ENCODE results near the gene GPR158. TPM values are rescaled to one million over a fixed set of nuclear protein-coding genes. Genes with fewer than 3 reads are reported as not detected.

GPR158 gene
- total RNA-seq (under 1 TPM; 0.06 to 0.37 (median 0.24) TPM), polyA plus RNA-seq (1 to 10 TPM in 1 of 2 donors, under 1 TPM in 1; 0.11 to 1.2 TPM)

DNA sequence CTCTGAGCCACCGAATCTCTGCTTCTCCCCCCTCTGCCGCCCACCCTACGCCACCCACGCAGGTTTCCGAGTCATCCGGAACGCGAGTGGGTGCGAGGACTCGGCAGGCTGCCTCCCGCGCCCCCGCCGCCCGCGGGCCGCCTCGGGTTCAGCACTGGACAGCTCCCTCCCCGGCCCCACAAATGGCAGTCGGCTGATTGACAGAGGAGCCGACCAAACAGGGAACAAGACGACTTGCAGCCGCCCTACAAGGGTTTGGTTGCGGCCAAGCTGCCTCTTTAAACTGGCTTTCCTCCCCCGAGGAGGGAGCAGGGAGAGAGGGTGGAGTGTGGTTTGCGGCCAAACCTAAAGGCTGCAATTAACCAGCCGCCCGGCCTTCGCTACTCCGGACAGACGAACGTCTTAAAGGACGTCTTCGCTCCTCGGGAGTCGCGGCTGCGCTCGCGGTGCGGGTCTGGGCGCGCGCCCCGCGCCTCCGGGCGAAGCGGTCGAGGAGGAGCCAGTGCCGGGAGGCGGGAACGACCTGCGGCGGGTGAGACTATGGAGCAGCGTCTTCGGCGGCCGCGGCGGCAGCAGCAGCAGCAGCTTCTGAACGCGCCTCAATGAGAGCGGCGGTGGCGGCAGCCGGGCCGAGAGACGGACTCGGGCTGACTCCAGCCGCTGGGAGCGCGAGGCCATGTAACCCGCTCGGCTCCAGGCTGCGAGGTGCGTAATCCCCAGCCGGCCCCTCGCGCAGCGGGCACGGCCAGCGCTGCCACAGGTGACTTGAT lies at the start of gene GPR158:
Gene GPR158 (plus strand): TSS at position 541 of the 770 bp plus-strand sequence. CDS start 420 bp downstream, outside the sequence.
- Histone ChIP-seq H3K36me3 (no peaks in the 10 kb centered on the region), H3K4me3 (peak within 1 kb of the TSS; percentile 44 to 71 (median 50)), H3K4me1 (peaks cover 0 to 12% (median 9%) of the 10 kb centered on the region in 3 donors), H3K9me3 (no peaks in the 10 kb centered on the region), H3K27me3 (peaks cover 0 to 42% (median 13%) of the 10 kb centered on the region in 4 donors), H3K27ac (no peak within 1 kb of the TSS)
- TF ChIP-seq, protein P1, sequence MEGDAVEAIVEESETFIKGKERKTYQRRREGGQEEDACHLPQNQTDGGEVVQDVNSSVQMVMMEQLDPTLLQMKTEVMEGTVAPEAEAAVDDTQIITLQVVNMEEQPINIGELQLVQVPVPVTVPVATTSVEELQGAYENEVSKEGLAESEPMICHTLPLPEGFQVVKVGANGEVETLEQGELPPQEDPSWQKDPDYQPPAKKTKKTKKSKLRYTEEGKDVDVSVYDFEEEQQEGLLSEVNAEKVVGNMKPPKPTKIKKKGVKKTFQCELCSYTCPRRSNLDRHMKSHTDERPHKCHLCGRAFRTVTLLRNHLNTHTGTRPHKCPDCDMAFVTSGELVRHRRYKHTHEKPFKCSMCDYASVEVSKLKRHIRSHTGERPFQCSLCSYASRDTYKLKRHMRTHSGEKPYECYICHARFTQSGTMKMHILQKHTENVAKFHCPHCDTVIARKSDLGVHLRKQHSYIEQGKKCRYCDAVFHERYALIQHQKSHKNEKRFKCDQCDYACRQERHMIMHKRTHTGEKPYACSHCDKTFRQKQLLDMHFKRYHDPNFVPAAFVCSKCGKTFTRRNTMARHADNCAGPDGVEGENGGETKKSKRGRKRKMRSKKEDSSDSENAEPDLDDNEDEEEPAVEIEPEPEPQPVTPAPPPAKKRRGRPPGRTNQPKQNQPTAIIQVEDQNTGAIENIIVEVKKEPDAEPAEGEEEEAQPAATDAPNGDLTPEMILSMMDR (IDR thresholded peaks at IDR 0.05): no peak
- ATAC-seq (peak; percentile 96 to 97 (median 96)), FAIRE-seq (no peak), DNase-seq (peak; percentile 88 to 95 (median 93))
- WGBS, 2 donors: 1 to 2% methylated on average over 73 to 83 of the region's 83 CpGs
- intact Hi-C loops (cut with DNase I): no loop called here

DNA sequence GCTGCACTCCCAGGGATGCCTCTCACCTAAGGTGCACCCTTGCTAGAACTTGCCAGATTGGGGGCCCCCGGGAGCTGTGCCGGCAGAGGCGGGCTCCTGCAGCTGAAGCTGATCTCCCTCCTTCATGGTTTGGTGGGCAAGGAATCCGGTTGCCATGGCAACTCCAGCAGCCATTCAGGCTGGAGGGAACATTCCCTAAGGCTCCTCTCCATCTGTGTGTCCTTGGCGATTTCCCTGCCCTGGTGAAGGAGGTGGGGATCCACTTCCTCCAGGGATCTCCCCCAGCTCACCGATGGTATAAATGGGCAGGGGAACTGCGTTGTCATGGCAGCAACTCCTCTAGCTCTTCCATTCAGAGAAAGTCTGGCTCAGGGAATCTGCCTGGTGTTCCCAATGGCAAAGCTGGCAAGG lies 49.6 kb upstream of the GPR158 start:
- TF ChIP-seq, protein P1 (IDR thresholded peaks at IDR 0.05): no peak
- WGBS, 2 donors: 32 to 47% methylated on average over 7 of the region's 7 CpGs
- no peak for ATAC-seq
- Histone ChIP-seq H3K36me3 (no peaks in the 10 kb centered on the region), H3K4me1 (no peaks in the 10 kb centered on the region), H3K27me3 (no peaks in the 10 kb centered on the region), H3K4me3 (no peak overlapping the region), H3K9me3 (no peaks in the 10 kb centered on the region), H3K27ac (no peak overlapping the region)
- DNase-seq: no peak
- intact Hi-C loops (cut with DNase I): no loop called here
- FAIRE-seq: no peak

DNA sequence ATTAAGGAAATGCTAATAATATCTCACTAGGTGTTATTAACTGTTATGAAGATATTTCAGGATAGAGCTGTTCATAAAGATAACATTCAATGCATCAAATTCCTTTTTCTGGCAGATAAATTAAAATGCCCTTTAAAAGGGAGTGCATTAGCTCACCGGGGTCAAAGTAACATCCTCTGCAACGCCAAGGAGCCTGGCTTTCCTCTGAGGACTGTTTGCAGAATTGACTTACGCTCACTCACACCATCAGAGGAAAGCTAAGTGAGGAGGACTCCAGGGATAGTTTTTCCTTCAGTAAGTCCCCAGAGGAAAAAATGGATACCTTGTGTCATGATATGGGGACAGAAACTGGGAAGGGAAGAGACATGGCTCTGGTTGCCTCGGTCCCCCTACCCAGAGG lies 45.2 kb upstream of the GPR158 start:
- DNase-seq: no peak
- no peak for FAIRE-seq
- Histone ChIP-seq H3K4me3 (no peak overlapping the region), H3K27ac (no peak overlapping the region), H3K36me3 (no peaks in the 10 kb centered on the region), H3K4me1 (no peaks in the 10 kb centered on the region), H3K27me3 (no peaks in the 10 kb centered on the region), H3K9me3 (no peaks in the 10 kb centered on the region)
- ATAC-seq: no peak
- intact Hi-C loops (cut with DNase I): no loop called here
- WGBS, 2 donors: 51 to 63% methylated on average over 4 of the region's 4 CpGs
- TF ChIP-seq, protein P1 (IDR thresholded peaks at IDR 0.05): no peak

- WGBS, 2 donors: 64 to 71% methylated on average over 4 of the region's 4 CpGs
- intact Hi-C loops (cut with DNase I): no loop called here
- H3K4me1 ChIP-seq: no peaks in the 10 kb centered on the region
- TF ChIP-seq, protein P1 (IDR thresholded peaks at IDR 0.05): no peak
- FAIRE-seq: no peak
- no peaks in the 10 kb centered on the region for H3K36me3 ChIP-seq
- no peaks in the 10 kb centered on the region for H3K27me3 ChIP-seq
- DNase-seq: no peak
- H3K27ac ChIP-seq: no peak overlapping the region
- no peak overlapping the region for H3K4me3 ChIP-seq
- no peaks in the 10 kb centered on the region for H3K9me3 ChIP-seq
- no peak for ATAC-seq
Observed at GRCh38 chr10:25130906-25131305, 43.9 kb upstream of the GPR158 start.
